GM04503 (cell line): ENCODE results near the gene MROH2B.

Experiments
- DNase-seq: peaks from one replicate; pipeline ENCODE4 v3.0.0-alpha.2; 2012; ENCODE audit warnings: low read depth

The MROH2B gene

GRCh38 chr5:40972434-40972833 is 98.7 kb downstream of the MROH2B start:
- DNase-seq, result no peak

DNA sequence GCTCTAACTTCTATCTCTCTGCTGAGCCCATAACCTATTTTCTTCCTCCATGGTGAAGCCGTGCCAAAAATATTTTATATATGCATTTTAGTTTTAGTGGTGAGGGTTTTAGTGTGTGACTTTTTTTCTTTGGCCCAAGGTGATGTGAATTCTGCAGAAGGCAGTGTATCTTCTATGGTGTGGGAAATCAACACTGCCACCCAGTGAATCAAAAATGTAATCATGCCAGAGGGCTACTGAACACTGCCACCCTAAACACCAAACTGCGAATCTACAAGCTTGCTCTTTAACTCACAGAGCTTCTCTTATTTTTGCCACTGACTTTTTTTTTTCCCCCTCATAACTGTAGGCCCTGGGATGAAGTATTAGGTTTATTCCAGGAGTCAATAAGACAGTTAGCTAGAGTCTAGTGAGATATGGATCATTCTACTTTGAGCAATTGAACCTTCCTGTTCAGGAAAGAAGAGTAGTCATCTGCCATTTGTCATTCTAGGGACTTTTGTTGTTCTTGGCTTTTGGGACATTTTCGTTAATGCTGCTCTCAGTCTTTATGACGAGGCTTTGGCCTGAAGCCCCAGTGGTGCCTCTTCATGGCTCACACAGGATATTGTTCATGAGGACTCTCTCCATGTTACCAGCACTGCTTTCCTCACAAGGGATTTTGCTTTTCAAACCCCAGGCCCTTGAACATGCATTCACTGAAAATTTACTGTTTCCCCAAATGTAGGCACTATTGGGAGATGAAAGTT is 108.8 kb downstream of the MROH2B start:
- DNase-seq, result no peak

GRCh38 chr5:40960037-40960436 is 111.1 kb downstream of the MROH2B start:
- DNase-seq, result no peak

DNA sequence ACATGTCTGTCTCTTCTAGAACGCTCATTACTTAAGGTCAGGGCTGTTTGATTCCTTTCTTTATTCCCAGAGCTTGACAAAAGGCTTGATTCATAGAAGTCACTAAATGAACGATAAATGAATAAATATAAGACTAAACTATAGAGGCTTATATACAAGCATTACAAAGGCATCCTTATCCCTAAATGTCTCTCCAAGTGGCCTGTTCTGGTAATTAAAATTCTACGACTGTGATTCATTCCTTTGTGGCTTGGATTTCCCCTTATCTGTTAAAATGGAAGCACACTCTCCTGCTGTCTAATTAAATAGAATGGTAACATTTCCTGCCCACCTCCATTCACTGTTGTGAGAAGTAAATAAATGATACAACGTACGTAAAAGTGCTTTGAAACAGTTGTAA is 112.3 kb downstream of the MROH2B start:
- no peak for DNase-seq

DNA sequence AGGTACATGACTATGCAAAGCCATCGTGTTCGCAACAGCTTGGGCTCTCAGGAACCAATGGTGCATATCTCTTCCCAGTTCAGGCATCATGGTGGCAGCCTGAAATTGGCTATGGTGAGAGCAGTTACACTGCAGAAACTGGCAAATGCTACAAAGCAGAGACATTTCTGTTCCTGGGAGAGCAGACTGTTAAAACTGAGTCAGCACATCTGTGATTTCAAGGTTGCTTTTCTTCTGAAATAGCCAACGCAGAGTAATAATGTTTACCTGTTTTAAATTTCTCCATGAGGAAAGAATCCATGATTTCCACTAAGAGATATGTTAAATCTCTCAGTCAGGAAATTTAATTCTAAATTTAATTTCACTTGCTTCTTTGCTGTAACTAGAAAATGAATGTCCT is 114.1 kb downstream of the MROH2B start:
- no peak for DNase-seq

- DNase-seq, result no peak
Measured at GRCh38 chr5:40955313-40955712, 115.8 kb downstream of the MROH2B start.
